Stimulated activated CD8-positive, alpha-beta memory T cell treated with anti-CD3 and anti-CD28 coated beads, Interleukin-12 subunit alpha, Interleukin-12 subunit beta, amount 100 ng/mL, for 4 hours (primary cell): ENCODE data around the gene COQ3.

Experiments
- DNase-seq: peaks from one replicate; pipeline ENCODE4 v3.0.0-alpha.2; 2020; ENCODE audit warnings: low read depth

COQ3 gene

GRCh38 chr6:99330159-99330558 lies 63.8 kb downstream of the COQ3 start:
- DNase-seq: peak; percentile 11

- no peak for DNase-seq
Observed at GRCh38 chr6:99324996-99325395, 69.0 kb downstream of the COQ3 start.
